Inflammatory macrophage (primary cell): ENCODE measurements around the gene SYTL2.

ENCODE experiments used
- DNase-seq, 2 donors: peaks; one replicate each; pipeline ENCODE4 v3.0.0-alpha.2; 2020 to 2022

The SYTL2 gene

GRCh38 chr11:85651118-85651517 is 159.8 kb downstream of the SYTL2 start:
- DNase-seq, result no peak

- peak; percentile 85 to 91 for DNase-seq
Measured at GRCh38 chr11:85647604-85648299, 163.2 kb downstream of the SYTL2 start, which contains the start of gene TMEM126A. Gene TMEM126A (plus strand): TSS chr11:85647967. CDS start chr11:85650256, 2,289 bp downstream.

- DNase-seq, result no peak
Measured at GRCh38 chr11:85647078-85647477, 163.9 kb downstream of the SYTL2 start.
